Stromal cell of bone marrow (primary cell): ENCODE results near the gene CEP57L1.

Experiments used
- DNase-seq: peaks from one replicate; pipeline ENCODE4 v3.0.0-alpha.2; 2012; ENCODE audit warnings: low read depth

Gene CEP57L1

GRCh38 chr6:109095036-109095834 lies at the start of gene CEP57L1:
CEP57L1 (plus strand) TSS chr6:109095507; CDS start chr6:109145222, 49,715 bp downstream.
- peak; percentile 92 for DNase-seq

GRCh38 chr6:109048176-109048575 lies 47.1 kb upstream of the CEP57L1 start:
- no peak for DNase-seq

- no peak for DNase-seq
Measured at GRCh38 chr6:109048670-109049415, 46.5 kb upstream of the CEP57L1 start.

GRCh38 chr6:109050012-109050411 lies 45.3 kb upstream of the CEP57L1 start:
- no peak for DNase-seq

- no peak for DNase-seq
Measured at GRCh38 chr6:109050447-109051102, 44.7 kb upstream of the CEP57L1 start.

GRCh38 chr6:109051301-109052017 lies 43.8 kb upstream of the CEP57L1 start:
- DNase-seq: no peak

GRCh38 chr6:109052018-109052651 lies 43.2 kb upstream of the CEP57L1 start:
- no peak for DNase-seq

- no peak for DNase-seq
Measured at GRCh38 chr6:109052852-109053251, 42.5 kb upstream of the CEP57L1 start.

GRCh38 chr6:109053336-109053735 lies 42.0 kb upstream of the CEP57L1 start:
- no peak for DNase-seq

GRCh38 chr6:109055771-109056235 lies 39.5 kb upstream of the CEP57L1 start:
- peak; percentile 53 for DNase-seq

- DNase-seq: no peak
Measured at GRCh38 chr6:109056661-109057060, 38.6 kb upstream of the CEP57L1 start.

- no peak for DNase-seq
Measured at GRCh38 chr6:109058620-109059019, 36.7 kb upstream of the CEP57L1 start.

- no peak for DNase-seq
Measured at GRCh38 chr6:109059153-109059552, 36.2 kb upstream of the CEP57L1 start.

GRCh38 chr6:109059571-109060021 lies 35.7 kb upstream of the CEP57L1 start:
- peak; percentile 36 for DNase-seq

- DNase-seq: no peak
Measured at GRCh38 chr6:109060571-109060970, 34.7 kb upstream of the CEP57L1 start.

- DNase-seq: no peak
Measured at GRCh38 chr6:109062216-109062615, 33.1 kb upstream of the CEP57L1 start.

- DNase-seq: no peak
Measured at GRCh38 chr6:109062767-109063352, 32.4 kb upstream of the CEP57L1 start.

- DNase-seq: no peak
Measured at GRCh38 chr6:109069746-109070145, 25.6 kb upstream of the CEP57L1 start.

- DNase-seq: no peak
Measured at GRCh38 chr6:109071125-109071917, 24.0 kb upstream of the CEP57L1 start.
